ENCODE results near the gene NT5C1B. TPM values are rescaled to one million over a fixed set of nuclear protein-coding genes. Genes with fewer than 3 reads are reported as not detected.

Gene NT5C1B
- total RNA-seq, 2 donors from 2014 or later: not detected

- H3K27me3 ChIP-seq (ENCODE audit: control insufficient read depth, insufficient read depth, low read length, poor library complexity, severe bottlenecking): no peaks in the 10 kb centered on the region
- no peaks in the 10 kb centered on the region for H3K9me3 Mint-ChIP-seq
- H3K4me3 Mint-ChIP-seq: no peak overlapping the region
- no peak overlapping the region for H3K27ac Mint-ChIP-seq
- H3K4me1 Mint-ChIP-seq: no peaks in the 10 kb centered on the region
- no peak overlapping the region for H3K4me3 ChIP-seq (ENCODE audit: low read length)
- H3K27me3 Mint-ChIP-seq (ENCODE audit: insufficient read depth): no peaks in the 10 kb centered on the region
- no peaks in the 10 kb centered on the region for H3K4me1 ChIP-seq (ENCODE audit: control insufficient read depth, insufficient read depth, low read length)
- H3K27ac ChIP-seq (ENCODE audit: low read depth, low read length): no peak overlapping the region
- DNase-seq: no peak
- H3K36me3 ChIP-seq (ENCODE audit: control insufficient read depth, insufficient read depth, low read length): no peaks in the 10 kb centered on the region
- H3K9me3 ChIP-seq (ENCODE audit: control insufficient read depth, low read length): no peaks in the 10 kb centered on the region
- H3K9ac ChIP-seq (ENCODE audit: extremely low read depth, low read length, poor library complexity, severe bottlenecking): no peak overlapping the region
- TF ChIP-seq CTCF (conservative IDR thresholded peaks at IDR 0.05): no peak
- H3K36me3 Mint-ChIP-seq (ENCODE audit: low read depth): no peaks in the 10 kb centered on the region
- WGBS, 2 experiments (ENCODE audit: insufficient coverage in 1 of 2, insufficient read length in 1 of 2): 80 to 92% methylated on average over 1 to 2 of the region's 2 CpGs
These were observed 3.0 kb upstream of the NT5C1B start for GRCh38 chr2:18592372-18592771.

GRCh38 chr2:18588802-18589201 lies 567 bp downstream of the NT5C1B start:
- Mint-ChIP-seq H3K4me3 (no peak overlapping the region), H3K4me1 (no peaks in the 10 kb centered on the region), H3K27ac (no peak overlapping the region), H3K27me3 (ENCODE audit: insufficient read depth) (no peaks in the 10 kb centered on the region), H3K9me3 (peaks cover 2% of the 10 kb centered on the region), H3K36me3 (ENCODE audit: low read depth) (no peaks in the 10 kb centered on the region)
- Histone ChIP-seq H3K9me3 (ENCODE audit: control insufficient read depth, low read length) (no peaks in the 10 kb centered on the region), H3K27ac (ENCODE audit: low read depth, low read length) (no peak overlapping the region), H3K36me3 (ENCODE audit: control insufficient read depth, insufficient read depth, low read length) (no peaks in the 10 kb centered on the region), H3K27me3 (ENCODE audit: control insufficient read depth, insufficient read depth, low read length, poor library complexity, severe bottlenecking) (no peaks in the 10 kb centered on the region), H3K9ac (ENCODE audit: extremely low read depth, low read length, poor library complexity, severe bottlenecking) (no peak overlapping the region), H3K4me3 (ENCODE audit: low read length) (no peak overlapping the region), H3K4me1 (ENCODE audit: control insufficient read depth, insufficient read depth, low read length) (no peaks in the 10 kb centered on the region)
- TF ChIP-seq CTCF (conservative IDR thresholded peaks at IDR 0.05): no peak
- DNase-seq: no peak
- 100% methylated on average over 1 of the region's 1 CpG; no CpG with 5 or more reads in 1 of the 2 experiments for WGBS, 2 experiments (ENCODE audit: insufficient coverage in 1 of 2, insufficient read length in 1 of 2)

GRCh38 chr2:18588049-18588448 lies 1.3 kb downstream of the NT5C1B start:
- Mint-ChIP-seq H3K36me3 (ENCODE audit: low read depth) (no peaks in the 10 kb centered on the region), H3K9me3 (peaks cover 2% of the 10 kb centered on the region)
- H3K9me3 ChIP-seq (ENCODE audit: control insufficient read depth, low read length): no peaks in the 10 kb centered on the region

More at GRCh38 chr2:18588049-18588448, 1.3 kb downstream of the NT5C1B start:
- H3K4me1 Mint-ChIP-seq: no peaks in the 10 kb centered on the region
- 86% methylated on average over 1 of the region's 1 CpG; no CpG with 5 or more reads in 1 of the 2 experiments for WGBS, 2 experiments (ENCODE audit: insufficient coverage in 1 of 2, insufficient read length in 1 of 2)
- Histone ChIP-seq H3K4me1 (ENCODE audit: control insufficient read depth, insufficient read depth, low read length) (no peaks in the 10 kb centered on the region), H3K27ac (ENCODE audit: low read depth, low read length) (no peak overlapping the region), H3K36me3 (ENCODE audit: control insufficient read depth, insufficient read depth, low read length) (no peaks in the 10 kb centered on the region), H3K4me3 (ENCODE audit: low read length) (no peak overlapping the region), H3K27me3 (ENCODE audit: control insufficient read depth, insufficient read depth, low read length, poor library complexity, severe bottlenecking) (no peaks in the 10 kb centered on the region), H3K9ac (ENCODE audit: extremely low read depth, low read length, poor library complexity, severe bottlenecking) (no peak overlapping the region)
- H3K4me3 Mint-ChIP-seq: no peak overlapping the region
- no peaks in the 10 kb centered on the region for H3K27me3 Mint-ChIP-seq (ENCODE audit: insufficient read depth)
- no peak for TF ChIP-seq CTCF (conservative IDR thresholded peaks at IDR 0.05)
- H3K27ac Mint-ChIP-seq: no peak overlapping the region
- no peak for DNase-seq
